AG04450 (cell line): ENCODE results near the gene SNRPF. TPM values are rescaled to one million over a fixed set of nuclear protein-coding genes. Genes with fewer than 3 reads are reported as not detected.
"Not testable (repeated sequence)": the region's sequence is repeated elsewhere in the genome, so short reads cannot be mapped to it uniquely, and the experiment has no call there.

Experiments
- CTCF ChIA-PET: fragments of 300-600, 350-600 bp; formaldehyde crosslinking; extraction: SDS; loops from one replicate; lab custom pipeline; 2022; ENCODE audit warnings: antibody characterized with exemption, inconsistent platforms; lab: Charles Lee
- POLR2A ChIA-PET: fragments of 350-600 bp; formaldehyde crosslinking; extraction: SDS; loops from one replicate; lab custom pipeline; 2021; ENCODE audit warnings: antibody characterized with exemption, inconsistent platforms; lab: Yijun Ruan, JAX
- DNase-seq: peaks from one replicate; pipeline ENCODE4 v3.0.0-alpha.2; 2011; ENCODE audit warnings: low read depth, low spot score
- H3K27ac ChIP-seq: one replicate; pipeline ENCODE4 v1.5.1; 2012; ENCODE audit warnings: low read depth, low read length, control low read depth
- H3K27me3 ChIP-seq: one replicate; pipeline ENCODE4 v1.6.0; 2012; ENCODE audit warnings: low read length; ENCODE audit not compliant: control insufficient read depth, insufficient read depth
- H3K4me3 ChIP-seq: 2 replicates; pipeline ENCODE4 v1.5.1; 2011; ENCODE audit warnings: mild to moderate bottlenecking, low read depth, low read length, control low read depth
- H3K9me3 ChIP-seq: 2 replicates; pipeline ENCODE4 v1.5.1; 2012; ENCODE audit warnings: low read length; ENCODE audit not compliant: control insufficient read depth, insufficient read depth
- CTCF ChIP-seq: IDR thresholded peaks from 2 replicates; pipeline ENCODE4 v1.5.1; 2011; ENCODE audit warnings: low read depth, low read length, control low read depth, inconsistent platforms
- polyA minus RNA-seq: library from RNA; depleted of rRNA, polyadenylated mRNA; stranded (reverse); fragments of >200 nt; gene quantifications from 2 replicates; pipeline ENCODE4 v1.2.3, GENCODE V29; 2011; rRNA and poly(A)+ RNA removed
- polyA plus RNA-seq: library from polyadenylated mRNA; depleted of rRNA; stranded (reverse); fragments of >200 nt; gene quantifications from 2 replicates; pipeline ENCODE4 v1.2.3, GENCODE V29; 2011; rRNA removed

The SNRPF gene
- 12.7 and 21.4 TPM in 2 replicates for polyA plus RNA-seq
- polyA minus RNA-seq: 6.3 and 6.6 TPM in 2 replicates

- no peak; the same call in 1 of the 2 replicates for TF ChIP-seq CTCF
- POLR2A ChIA-PET: no interaction called here
- H3K9me3 ChIP-seq: peaks cover 3% of the 10 kb centered on the region; the same call in 1 of the 2 replicates
- no peaks in the 10 kb centered on the region for H3K27me3 ChIP-seq
- peak within 1 kb of the TSS; percentile 62 for H3K27ac ChIP-seq
- peak within 1 kb of the TSS; percentile 80 for H3K4me3 ChIP-seq
- CTCF ChIA-PET: interaction anchor here (0.6 kb wide), 1 partner anchor 30 kb away, joined by 3 read pairs; no protein-coding TSS in a partner anchor
- peak; percentile 93 for DNase-seq
Observed at GRCh38 chr12:95858451-95859343, at the start of gene SNRPF. SNRPF (plus strand) TSS chr12:95858952; CDS start chr12:95859074, 122 bp downstream.

GRCh38 chr12:95809000-95809680, 49.6 kb upstream of the SNRPF start:
- ChIA-PET POLR2A (no interaction called here), CTCF (interaction anchor here (1.3 to 2.9 kb wide), 3 partner anchors 11 to 234 kb away, joined by 3 to 11 read pairs (median 9); no protein-coding TSS in a partner anchor)
- TF ChIP-seq CTCF: no peak
- H3K27me3 ChIP-seq: no peaks in the 10 kb centered on the region
- no peaks in the 10 kb centered on the region for H3K9me3 ChIP-seq
- DNase-seq: no peak
- no peak overlapping the region for H3K27ac ChIP-seq
- H3K4me3 ChIP-seq: no peak overlapping the region

GRCh38 chr12:95810411-95810810, 48.3 kb upstream of the SNRPF start:
- DNase-seq: no peak
- TF ChIP-seq CTCF: no peak
- ChIA-PET POLR2A (no interaction called here), CTCF (interaction anchor here (2.8 to 2.9 kb wide), 2 partner anchors 228 to 236 kb away, joined by 9 to 11 read pairs; no protein-coding TSS in a partner anchor)
- Histone ChIP-seq H3K9me3 (no peaks in the 10 kb centered on the region), H3K4me3 (no peak overlapping the region), H3K27me3 (no peaks in the 10 kb centered on the region), H3K27ac (no peak overlapping the region)

GRCh38 chr12:95812155-95812554, 46.6 kb upstream of the SNRPF start:
- H3K9me3 ChIP-seq, DNase-seq, H3K4me3 ChIP-seq, H3K27ac ChIP-seq, POLR2A ChIA-PET, H3K27me3 ChIP-seq: not testable (repeated sequence)
- CTCF ChIA-PET: interaction anchor here (0.5 to 1.0 kb wide), 2 partner anchors 230 to 478 kb away, joined by 5 to 6 read pairs; no protein-coding TSS in a partner anchor

GRCh38 chr12:95815632-95816212, 43.0 kb upstream of the SNRPF start:
- Histone ChIP-seq H3K4me3 (no peak overlapping the region), H3K9me3 (no peaks in the 10 kb centered on the region), H3K27me3 (no peaks in the 10 kb centered on the region), H3K27ac (no peak overlapping the region)
- no peak for DNase-seq
- CTCF ChIA-PET: interaction anchor here (0.6 to 4.8 kb wide), 15 partner anchors 8 to 252 kb away, joined by 3 to 80 read pairs (median 5); no protein-coding TSS in a partner anchor
- POLR2A ChIA-PET: no interaction called here
- peak; percentile 76 for TF ChIP-seq CTCF
